Measurements from ENCODE around the gene NIBAN1.
A peak's percentile ranks its signal among the peaks of the same experiment; 100 is the strongest.
"Not testable (repeated sequence)": the region's sequence is repeated elsewhere in the genome, so short reads cannot be mapped to it uniquely, and the experiment has no call there.

The NIBAN1 gene

DNA sequence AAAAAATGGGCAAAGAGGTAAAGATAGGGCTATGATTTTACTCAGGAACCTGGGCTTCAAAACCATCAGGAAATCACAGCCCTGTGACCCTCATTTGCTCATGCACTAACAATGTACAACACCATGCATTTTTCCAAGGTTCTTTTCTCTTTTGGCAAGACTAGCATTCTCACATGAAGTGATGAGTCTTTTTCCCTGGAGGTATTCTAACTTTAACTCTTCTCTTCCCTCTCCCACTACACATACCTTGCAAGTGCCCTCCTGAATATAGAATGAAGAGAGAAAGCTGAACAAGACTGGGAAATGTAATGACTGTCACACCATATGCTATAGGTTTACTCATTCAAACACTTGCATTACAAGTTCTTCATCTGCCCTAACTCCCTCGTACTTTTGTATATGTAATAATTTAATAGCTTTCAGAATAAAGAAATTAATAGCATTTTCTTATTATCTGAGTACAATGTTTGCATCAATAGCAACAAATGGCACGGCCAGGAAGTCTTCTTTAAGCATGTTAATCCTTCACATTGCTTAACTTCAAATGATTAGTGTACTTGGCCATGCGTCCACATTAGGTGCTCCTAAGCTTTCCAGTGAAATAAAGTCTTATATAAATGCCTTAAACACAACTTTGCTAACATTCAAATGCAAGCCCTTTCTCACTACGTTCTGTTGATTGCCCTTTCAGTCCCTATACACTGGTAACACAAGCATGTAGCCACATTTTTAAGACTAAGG lies 1.8 kb downstream of the NIBAN1 start:
- DNase-seq (ENCODE audit: low spot score): peak; percentile 25

DNA sequence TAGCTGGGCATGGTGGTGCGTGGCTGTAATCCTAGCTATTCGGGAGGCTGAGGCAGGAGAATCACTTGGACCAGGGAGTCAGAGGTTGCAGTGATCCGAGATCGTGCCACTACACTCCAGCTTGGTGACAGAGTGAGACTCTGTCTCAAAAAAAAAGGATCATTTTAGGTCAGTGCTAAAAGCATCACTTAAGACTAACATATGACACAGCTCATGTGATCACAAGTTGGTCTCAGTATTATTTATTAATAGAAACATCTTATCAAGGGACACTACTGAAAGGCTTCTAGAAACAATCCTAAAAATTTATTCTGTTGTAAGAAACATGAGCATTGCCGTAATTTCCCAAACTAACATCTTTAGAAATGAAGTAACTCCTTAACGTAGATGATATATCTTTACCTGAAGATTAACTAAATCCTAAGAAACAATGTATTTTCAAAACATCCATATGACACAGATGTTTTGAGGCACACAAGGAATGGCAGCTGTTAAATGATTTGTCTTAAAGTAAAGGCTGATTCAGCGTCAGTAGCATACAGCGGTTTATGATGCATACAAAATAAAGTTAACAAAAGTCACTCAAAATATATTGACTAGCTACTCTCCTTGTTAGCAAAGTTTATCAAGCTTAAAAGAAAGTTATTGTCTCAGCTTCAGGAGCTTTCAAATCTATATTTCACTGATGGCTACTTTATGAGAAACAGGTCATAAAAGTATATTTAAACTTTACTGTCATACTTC lies 2.6 kb downstream of the NIBAN1 start:
- no peak for DNase-seq (ENCODE audit: low spot score)

DNA sequence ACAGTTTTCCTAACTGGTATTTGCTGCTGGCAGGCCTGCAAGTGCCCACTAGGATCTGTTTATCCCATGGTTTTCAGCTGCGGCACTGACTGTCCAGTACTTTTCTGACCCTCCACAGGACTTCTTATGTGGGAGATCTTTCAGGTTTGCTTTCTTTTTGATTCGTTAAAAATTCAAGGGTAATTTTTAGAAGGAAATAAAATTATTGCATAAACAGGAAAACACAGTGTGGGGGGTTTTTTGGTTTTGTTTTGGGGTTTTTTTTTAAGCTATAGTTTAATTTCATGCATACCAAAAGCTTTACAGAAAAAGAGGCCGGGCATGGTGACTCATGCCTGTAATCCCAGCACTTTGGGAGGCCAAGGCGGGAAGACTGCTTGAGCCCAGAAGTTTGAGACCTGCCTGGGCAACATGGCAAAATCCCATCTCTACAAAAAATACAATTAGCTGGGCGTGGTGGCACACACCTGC lies 3.6 kb downstream of the NIBAN1 start:
- no peak for DNase-seq (ENCODE audit: low spot score)

DNA sequence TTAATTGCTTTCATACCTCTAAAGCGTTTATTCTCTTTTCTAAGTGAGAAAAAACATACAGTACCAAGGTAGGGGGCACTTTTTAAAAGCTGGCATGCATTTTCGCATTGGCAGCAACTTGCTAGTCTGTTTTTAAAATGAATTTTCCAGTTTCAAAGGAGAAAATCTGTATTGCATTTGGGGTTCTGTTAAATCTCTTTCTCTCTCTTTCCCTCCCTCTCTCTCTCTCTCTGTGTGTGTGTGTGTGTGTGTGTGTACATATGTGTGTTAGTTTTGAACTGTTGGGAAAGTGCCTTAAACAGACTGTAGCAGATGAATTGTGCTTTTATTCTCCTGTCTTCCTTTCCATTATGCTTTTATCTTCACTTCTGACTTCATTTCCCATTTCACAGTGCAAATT lies 7.3 kb downstream of the NIBAN1 start:
- DNase-seq (ENCODE audit: low spot score): no peak

DNA sequence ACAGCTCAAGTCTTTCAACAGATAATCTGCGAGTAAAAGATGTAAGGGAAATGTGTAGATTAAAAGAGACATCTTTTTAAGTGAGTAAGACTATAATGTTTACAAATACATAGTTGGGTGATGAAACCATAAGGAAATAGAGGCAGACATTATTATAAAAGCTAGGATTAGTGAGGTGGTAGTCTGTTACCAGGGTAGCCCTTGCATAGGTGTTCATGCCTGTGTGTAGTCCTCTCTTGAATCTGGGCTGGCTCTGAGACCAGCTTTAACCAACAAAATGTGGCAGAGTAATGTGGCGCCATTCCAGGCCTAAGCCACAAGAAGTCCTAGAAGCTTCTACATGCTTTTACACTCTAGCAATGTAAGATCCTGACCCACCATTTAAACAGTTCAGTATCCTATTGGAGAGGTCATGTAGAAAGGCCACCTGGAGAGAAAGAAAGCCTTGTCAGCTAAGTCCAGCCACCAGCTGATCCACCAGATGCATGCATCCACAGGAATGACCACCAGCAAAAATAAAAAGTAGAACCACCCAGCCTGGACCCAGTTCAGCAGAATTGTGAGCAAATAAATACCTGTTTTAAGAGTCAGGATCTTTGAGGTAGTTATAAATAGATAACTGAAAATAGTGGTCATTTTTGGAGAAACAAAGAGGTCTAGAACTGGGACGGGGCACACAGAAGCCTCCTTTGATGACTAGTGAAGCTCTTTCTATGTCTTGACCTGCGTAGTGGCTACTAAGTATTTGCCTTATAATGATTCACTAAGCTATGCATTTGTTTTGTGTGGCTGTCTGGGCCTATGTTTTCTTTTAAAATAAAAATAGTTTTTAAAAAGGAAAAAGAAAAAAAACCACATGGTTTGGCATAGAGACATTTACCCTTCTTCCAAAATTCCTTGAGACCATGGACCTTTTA lies 8.1 kb downstream of the NIBAN1 start:
- no peak for DNase-seq (ENCODE audit: low spot score)

DNA sequence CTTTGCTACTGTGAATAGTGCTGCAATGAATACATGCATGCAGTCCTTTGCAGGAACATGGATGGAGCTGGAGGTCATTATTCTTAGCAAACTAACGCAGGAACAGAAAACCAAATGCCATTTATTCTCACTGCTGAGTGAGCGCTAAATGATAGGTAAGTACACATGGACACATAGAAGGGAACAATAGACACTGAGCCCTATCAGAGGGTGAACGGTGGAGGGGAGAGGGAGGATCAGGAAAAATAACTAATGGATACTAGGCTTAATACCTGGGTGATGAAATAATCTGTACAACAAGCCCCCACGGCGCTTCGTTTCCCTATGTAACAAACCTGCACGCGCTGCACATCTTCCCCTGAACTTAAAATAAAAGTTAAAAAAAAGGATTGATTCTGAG lies 8.9 kb downstream of the NIBAN1 start:
- DNase-seq (ENCODE audit: low spot score): no peak

DNA sequence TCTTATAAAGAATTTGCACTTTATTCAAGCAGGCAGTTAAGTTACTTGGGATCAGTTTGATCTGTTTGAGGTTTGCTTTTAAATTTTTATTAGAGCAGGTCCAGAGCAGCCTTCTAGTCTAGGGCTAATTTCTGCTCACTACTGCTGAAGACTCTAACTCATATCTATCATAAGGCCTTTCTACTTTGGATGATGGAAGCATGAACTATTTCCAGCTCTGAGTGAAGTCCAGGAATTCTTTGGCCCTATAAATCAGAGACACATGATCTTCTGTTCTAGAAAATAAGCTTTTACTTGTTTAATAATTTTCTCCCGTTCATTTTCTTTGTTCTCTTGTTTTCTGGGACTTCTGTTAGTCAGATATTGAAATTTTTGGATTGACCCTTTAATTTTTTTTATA lies 14.7 kb downstream of the NIBAN1 start:
- DNase-seq (ENCODE audit: low spot score): no peak

DNA sequence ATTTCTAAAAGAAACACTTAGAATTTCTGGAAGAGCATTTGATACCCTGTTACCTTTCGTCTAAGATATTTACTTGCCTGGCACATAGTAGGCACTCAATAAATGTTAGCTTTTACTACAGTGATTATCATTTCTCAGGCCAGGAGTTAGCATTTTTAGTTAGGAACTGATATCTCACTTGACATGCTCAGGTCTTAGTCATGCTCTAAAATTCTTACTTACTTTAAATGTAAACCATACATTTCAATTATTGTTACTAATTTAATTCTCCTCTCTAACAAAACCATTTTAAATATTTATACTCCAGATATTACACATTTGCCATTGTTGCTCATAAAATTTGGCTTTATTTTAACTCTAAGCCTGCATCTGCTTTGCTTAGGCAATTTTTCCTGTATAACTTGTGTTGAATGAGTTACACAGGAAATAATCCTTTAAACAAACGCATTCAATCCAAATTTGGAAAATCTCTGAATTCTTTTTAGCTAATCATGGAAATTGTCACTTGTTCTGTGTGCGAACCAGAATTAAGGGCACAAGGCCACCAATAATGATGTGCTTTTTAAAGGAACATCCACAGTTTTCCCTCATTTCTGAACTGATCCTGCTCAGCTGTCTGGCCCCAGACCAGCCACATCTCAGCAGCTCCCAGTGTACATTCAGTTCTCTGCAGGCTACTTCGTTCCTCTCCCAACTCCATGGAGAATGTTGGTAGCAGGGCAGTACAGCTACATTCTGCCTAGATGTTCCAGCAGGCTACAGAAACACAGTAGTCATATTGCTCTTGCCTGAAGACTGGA lies 15.6 kb downstream of the NIBAN1 start:
- DNase-seq (ENCODE audit: low spot score): no peak

DNA sequence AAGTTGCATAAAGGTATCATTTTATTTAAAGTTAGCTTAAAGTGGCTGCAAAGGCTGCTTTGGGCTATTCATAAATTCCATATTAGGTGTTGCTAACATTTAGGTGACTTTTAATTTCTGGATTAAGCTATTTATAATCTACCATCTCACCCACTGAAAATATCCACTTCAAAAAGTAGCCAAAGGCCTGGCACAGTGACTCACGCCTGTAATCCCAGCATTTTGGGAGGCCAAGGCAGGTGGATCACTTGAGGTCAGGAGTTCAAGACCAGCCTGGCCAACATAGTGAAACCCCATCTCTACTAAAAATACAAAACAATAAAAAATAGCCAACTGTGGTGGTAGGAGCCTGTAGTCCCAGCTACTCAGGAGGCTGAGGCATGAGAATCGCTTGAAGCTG lies 16.4 kb downstream of the NIBAN1 start:
- DNase-seq (ENCODE audit: low spot score): not testable (repeated sequence)

DNA sequence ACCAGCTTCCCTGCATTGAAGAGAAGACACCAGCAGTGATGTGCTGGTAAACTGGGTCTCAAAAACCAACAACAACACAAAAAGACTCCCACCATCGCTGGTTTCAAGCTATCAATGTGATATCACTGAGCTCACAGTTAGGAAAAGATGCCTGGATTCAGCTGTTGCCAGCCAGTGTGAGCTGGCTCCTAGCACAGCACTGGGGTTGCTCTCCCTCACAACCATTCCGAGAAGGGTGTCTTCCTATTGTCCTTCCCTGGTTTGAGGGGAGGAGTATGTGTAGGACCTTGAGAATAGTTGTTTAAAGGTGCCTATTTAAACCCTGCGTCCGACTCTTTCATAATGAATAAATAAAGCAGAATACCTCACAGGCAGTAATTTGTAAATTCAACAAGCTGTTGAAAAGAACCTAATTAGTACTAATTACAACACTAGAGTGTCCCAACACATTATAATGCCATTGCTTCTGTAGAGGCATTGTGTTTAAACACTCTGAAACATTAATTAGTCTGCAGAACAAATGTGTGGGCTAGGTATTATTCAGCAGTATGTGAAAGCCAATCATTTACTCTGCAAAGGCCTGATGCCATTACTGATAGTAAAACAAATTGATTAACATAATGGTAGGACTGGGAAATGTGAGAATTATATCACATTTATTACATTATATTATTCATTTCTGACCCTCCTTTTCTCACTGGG lies 17.2 kb downstream of the NIBAN1 start:
- no peak for DNase-seq (ENCODE audit: low spot score)

DNA sequence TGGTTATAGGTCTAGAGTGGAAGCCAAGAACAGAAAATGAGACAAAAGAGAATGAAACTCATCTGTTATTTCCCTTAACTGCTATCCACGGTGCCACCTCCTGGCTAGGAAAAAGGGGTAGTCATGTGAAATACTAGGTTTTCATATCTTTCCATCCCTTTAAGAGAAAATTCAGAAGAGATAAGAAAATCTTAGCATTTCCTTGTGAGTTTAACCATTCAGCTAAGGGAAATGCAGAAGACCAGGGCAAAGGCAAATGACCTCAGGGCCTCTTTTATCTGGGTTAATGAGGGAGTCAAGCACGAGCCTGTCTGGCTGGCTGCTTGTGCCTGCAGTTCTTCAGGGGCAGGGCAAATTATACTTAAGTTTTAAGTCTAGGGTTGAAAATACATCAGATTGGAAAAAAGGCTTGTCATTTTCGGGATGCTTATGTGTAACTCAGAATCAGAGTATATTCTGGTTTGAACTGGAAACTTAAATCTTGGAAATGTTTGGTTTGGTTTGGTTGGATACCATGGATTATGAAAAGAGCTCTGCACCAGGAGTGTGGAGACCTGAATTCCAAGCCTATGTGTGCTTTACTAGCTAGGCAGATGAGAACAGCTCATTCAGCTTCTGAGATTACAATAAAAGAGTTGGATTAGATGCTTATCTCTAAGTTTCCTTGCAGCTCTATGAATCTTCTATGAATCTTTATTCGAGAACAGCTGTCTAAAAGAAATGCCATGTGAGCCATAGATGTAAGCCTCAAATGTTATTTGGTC lies 19.9 kb downstream of the NIBAN1 start:
- DNase-seq (ENCODE audit: low spot score): no peak

DNA sequence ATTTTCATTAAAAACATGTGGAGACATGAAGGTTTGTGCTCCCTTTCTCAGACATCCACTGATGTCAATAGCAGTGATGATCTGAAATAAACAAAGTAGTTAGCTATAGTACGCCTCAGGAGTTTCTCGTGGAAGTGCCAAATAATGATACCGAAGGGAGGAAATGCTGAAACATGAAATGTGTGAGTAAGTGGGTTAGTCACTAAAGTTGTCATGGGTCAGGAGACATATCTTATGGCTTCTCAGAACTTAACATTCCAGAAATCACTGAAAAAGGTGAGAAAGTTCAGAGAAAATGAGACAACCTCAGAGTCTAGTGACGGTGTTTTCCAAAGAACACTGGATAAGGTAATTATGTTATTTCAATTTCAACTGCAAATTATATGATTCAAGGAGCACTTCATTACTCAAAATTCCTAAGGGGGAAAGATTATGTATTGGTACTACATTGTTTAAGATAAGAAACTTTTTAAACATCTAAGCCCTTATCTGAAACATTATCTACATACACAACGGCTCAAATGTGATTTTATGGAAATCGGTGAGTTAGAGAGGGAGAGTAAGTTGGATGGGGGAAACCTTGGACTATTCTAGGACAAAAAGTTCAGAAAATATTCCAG lies 20.6 kb downstream of the NIBAN1 start:
- DNase-seq (ENCODE audit: low spot score): no peak

DNA sequence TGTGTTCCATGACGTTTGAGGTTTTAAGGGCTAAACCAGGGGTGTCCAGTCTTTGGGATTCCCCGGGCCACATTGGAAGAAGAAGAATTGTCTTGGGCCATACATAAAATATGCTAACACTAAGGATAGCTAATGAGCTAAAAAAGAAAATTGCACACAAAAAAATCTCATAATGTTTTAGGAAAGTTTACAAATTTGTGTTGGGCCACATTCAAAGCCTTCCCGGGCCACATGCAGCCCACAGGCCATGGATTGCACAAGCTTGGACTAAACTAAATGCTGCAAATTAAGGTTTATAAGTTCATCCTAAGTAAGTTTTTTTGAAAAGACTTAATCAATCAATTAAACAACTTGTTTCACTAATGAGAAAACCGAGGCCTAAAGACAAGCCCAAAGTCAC lies 21.9 kb downstream of the NIBAN1 start:
- DNase-seq (ENCODE audit: low spot score): no peak

DNA sequence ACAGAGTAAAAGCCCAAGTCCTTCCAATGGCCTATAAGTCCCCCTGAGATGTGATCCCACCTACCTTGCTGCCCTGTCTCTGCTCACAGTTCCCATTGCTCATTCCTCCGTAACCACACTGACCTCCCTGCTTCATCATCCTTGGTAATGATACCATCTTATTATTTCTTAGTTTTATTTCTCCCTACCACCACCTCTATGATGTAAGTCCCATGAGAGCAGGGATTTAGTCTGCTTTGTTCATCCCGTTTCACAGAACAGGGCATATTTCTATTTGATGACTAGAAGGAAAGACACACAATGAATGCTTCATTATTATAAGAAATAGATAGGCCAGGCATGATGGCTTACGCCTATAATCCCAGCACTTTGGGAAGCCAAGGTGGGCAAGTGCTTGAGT lies 22.5 kb downstream of the NIBAN1 start:
- no peak for DNase-seq (ENCODE audit: low spot score)

DNA sequence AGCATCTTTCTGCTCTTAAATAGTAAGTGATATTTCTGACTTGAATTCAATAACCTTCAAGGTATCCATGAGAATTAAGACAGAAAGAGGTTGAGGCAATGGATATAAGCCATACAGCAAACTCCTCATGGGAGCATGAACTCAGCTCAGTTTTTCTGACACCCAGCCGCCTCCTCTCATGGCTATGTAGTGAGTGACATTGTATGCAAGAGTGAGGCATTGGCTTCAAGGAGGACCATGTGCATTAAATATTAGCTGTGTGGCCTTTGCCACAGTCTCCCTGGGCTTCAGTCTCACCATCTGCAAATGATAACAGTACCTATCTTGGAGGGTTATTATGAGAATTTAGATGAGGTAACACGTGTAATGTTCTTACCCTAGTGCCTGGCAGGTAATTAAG lies 23.4 kb downstream of the NIBAN1 start:
- DNase-seq (ENCODE audit: low spot score): no peak

DNA sequence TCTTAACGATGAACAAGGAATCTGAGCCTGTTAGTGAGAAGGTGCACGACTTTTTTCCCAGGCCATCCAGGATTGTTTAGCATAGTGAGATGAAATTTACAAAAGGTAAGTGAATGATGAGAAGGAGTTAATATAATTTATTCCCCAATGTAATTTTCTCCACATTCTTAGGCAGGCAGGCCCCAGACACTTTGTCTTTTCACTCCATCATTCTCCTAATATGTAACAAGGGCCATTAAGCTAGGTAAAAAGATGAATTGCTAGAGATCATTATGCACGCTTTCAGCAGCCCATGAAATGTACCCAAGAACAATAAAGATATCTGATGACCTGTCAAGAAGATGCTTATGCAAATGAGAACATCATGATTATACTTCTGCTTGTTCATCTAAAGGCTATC lies 24.1 kb downstream of the NIBAN1 start:
- DNase-seq (ENCODE audit: low spot score): no peak

DNA sequence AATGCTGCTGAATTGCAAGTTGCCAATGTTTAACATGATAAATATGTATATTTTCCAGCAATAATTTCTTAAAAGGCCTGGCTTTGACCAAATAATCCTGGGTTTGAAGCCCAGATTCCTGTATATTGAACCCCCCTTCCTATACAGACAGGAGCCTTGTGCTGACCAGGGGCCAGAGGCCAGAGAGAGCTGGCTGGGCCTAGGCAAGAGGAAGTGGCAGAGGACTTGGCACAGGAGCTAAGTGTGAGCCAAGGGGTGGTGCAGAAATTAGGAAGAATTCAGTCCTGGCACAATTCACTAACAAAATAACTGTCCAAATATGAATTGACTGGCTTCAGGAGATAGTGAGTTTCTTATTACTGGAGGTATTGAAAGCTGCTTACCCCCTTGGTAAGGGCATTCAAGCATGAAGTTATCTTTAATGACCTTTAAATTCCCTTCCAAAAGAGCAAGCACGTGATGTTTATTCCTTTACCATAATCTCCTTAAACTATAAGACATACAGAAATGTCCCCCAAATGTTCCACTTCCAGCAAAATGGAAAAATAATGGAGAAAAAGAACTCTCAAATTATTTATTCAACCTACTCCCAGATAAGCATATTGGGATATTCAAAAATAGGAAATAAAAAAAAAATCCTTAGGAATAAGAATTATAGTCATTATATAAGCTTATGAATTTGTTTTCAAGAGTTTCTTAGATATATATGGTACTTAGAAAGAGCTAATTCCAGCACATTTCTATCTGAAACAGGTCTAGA lies 26.6 kb downstream of the NIBAN1 start:
- no peak for DNase-seq (ENCODE audit: low spot score)

DNA sequence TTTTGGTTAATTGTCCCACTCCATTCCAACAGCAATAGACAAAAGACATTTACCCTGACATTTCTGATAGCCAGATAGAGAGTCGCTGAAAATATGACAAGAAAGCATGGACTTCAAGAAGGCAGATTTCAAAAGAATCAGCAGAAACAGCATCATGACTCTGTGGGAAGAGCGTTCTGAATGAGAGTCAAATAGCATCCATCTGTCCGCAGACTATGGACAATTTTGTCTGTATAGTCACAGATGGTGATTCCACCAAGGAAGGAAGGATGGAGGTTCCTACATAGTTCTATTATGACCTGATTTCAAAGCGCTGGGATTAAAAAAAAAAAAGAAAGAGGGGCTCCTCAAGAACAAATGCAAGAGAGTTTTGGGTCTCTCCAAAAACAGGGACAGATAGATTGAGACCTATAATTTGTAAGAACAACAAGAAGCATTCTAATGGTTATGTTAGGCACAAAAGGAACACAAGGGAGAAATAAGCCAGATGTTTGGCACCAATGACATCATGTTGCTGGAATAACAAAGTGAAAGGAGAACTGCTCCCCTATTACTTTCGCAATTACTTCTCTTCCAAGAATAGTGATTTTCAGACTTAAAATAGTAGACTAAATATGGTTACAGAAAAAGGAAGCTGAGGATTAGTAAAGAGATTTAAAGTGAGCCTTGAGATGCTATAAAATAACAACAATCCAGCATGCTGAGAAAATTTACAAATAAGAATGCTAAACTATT lies 28.5 kb downstream of the NIBAN1 start:
- peak; percentile 38 for DNase-seq (ENCODE audit: low spot score)
